Measurements from ENCODE around the gene TRIB2.

Gene TRIB2

GRCh38 chr2:12761104-12761503, 44.4 kb downstream of the TRIB2 start:
- no peaks in the 10 kb centered on the region for H3K36me3 ChIP-seq (ENCODE audit: insufficient read depth, low read length)
- H3K27ac ChIP-seq (ENCODE audit: low read depth, low read length) = no peak overlapping the region
- no peak overlapping the region for H3K9ac ChIP-seq (ENCODE audit: low read length)
- H3K27me3 ChIP-seq (ENCODE audit: control insufficient read depth in 1 of 2, insufficient read depth in 2 of 2, low read length in 2 of 2) = no peaks in the 10 kb centered on the region
- peaks cover 10% of the 10 kb centered on the region for H3K4me1 ChIP-seq (ENCODE audit: insufficient read depth, low read length)
- no peaks in the 10 kb centered on the region for H3K9me3 ChIP-seq (ENCODE audit: low read length)
- H3K4me3 ChIP-seq (ENCODE audit: low read depth in 1 of 2, low read length in 2 of 2) = no peak overlapping the region

DNA sequence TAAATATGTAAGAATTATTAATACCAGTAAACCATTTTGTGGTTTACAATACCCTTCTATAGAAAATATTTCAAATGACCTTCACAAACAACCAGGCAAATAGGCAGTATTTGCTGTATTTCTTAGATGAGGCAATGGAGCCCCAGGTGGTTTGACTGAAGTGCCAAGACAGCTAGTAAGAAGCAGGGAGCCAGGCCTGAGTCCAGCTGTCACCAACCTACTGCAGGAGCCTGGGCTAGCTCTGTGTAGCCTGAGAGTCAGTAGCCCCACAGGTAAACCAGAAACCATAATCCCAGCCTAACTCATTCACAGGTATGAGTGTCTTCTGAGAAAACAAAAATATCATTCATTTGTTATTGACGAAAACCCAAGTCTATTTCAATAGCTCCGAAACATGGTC, 45.6 kb downstream of the TRIB2 start:
- peaks cover 10% of the 10 kb centered on the region for H3K4me1 ChIP-seq (ENCODE audit: insufficient read depth, low read length)
- H3K27me3 ChIP-seq (ENCODE audit: control insufficient read depth in 1 of 2, insufficient read depth in 2 of 2, low read length in 2 of 2) = no peaks in the 10 kb centered on the region
- H3K9me3 ChIP-seq (ENCODE audit: low read length) = no peaks in the 10 kb centered on the region
- H3K4me3 ChIP-seq (ENCODE audit: low read depth in 1 of 2, low read length in 2 of 2) = no peak overlapping the region
- H3K36me3 ChIP-seq (ENCODE audit: insufficient read depth, low read length) = no peaks in the 10 kb centered on the region
- no peak overlapping the region for H3K27ac ChIP-seq (ENCODE audit: low read depth, low read length)
- H3K9ac ChIP-seq (ENCODE audit: low read length) = no peak overlapping the region

- peaks cover 10% of the 10 kb centered on the region for H3K4me1 ChIP-seq (ENCODE audit: insufficient read depth, low read length)
- no peak overlapping the region for H3K9ac ChIP-seq (ENCODE audit: low read length)
- no peak overlapping the region for H3K4me3 ChIP-seq (ENCODE audit: low read depth in 1 of 2, low read length in 2 of 2)
- H3K9me3 ChIP-seq (ENCODE audit: low read length) = no peaks in the 10 kb centered on the region
- no peaks in the 10 kb centered on the region for H3K36me3 ChIP-seq (ENCODE audit: insufficient read depth, low read length)
- H3K27me3 ChIP-seq (ENCODE audit: control insufficient read depth in 1 of 2, insufficient read depth in 2 of 2, low read length in 2 of 2) = no peaks in the 10 kb centered on the region
- H3K27ac ChIP-seq (ENCODE audit: low read depth, low read length) = no peak overlapping the region
Observed at GRCh38 chr2:12762976-12763375, 46.2 kb downstream of the TRIB2 start.

GRCh38 chr2:12763486-12763885, 46.8 kb downstream of the TRIB2 start:
- Histone ChIP-seq H3K36me3 (ENCODE audit: insufficient read depth, low read length) (no peaks in the 10 kb centered on the region), H3K27ac (ENCODE audit: low read depth, low read length) (no peak overlapping the region), H3K9me3 (ENCODE audit: low read length) (no peaks in the 10 kb centered on the region), H3K4me3 (ENCODE audit: low read depth in 1 of 2, low read length in 2 of 2) (no peak overlapping the region), H3K27me3 (ENCODE audit: control insufficient read depth in 1 of 2, insufficient read depth in 2 of 2, low read length in 2 of 2) (no peaks in the 10 kb centered on the region), H3K4me1 (ENCODE audit: insufficient read depth, low read length) (peaks cover 10% of the 10 kb centered on the region), H3K9ac (ENCODE audit: low read length) (no peak overlapping the region)

GRCh38 chr2:12764075-12764730, 47.5 kb downstream of the TRIB2 start:
- Histone ChIP-seq H3K4me3 (ENCODE audit: low read depth in 1 of 2, low read length in 2 of 2) (no peak overlapping the region), H3K36me3 (ENCODE audit: insufficient read depth, low read length) (no peaks in the 10 kb centered on the region), H3K4me1 (ENCODE audit: insufficient read depth, low read length) (peaks cover 7% of the 10 kb centered on the region), H3K27me3 (ENCODE audit: control insufficient read depth in 1 of 2, insufficient read depth in 2 of 2, low read length in 2 of 2) (no peaks in the 10 kb centered on the region), H3K9ac (ENCODE audit: low read length) (no peak overlapping the region), H3K27ac (ENCODE audit: low read depth, low read length) (no peak overlapping the region), H3K9me3 (ENCODE audit: low read length) (no peaks in the 10 kb centered on the region)

DNA sequence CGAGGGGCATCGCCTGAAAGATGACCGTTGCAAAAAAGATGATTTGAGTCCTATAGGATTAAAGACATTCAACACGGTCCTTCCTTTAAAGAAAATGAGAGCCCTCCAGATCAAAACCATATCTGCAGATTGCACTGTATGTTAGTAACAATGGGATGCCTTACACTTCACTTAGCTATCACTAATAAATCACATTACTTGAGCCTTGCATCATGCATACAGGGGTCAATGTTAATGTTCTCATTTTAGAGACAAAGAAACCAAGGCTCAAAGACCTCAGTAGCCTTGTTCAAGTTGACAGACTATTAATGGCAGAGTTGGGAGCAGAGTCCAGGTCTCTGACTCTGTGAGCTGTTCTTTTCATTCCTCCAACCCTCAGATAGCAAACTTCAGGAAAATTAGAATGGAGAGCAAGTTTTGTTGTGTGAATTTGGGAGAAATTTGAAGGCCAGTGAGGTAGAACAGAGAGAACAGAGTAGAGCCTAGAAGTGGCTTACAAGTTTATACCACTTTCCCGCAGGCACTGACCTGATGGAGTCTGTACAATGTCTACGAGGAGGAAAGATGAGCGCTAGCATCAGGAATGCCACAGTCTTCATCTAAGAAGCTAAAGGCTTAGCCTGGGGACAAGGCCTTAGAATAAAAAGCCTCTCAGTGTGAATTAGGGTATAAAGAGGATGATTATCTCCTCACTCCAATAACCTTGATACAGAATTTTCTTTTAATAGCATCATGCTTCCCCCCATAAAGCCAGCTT, 48.3 kb downstream of the TRIB2 start:
- no peak overlapping the region for H3K9ac ChIP-seq (ENCODE audit: low read length)
- H3K27ac ChIP-seq (ENCODE audit: low read depth, low read length) = no peak overlapping the region
- no peaks in the 10 kb centered on the region for H3K4me1 ChIP-seq (ENCODE audit: insufficient read depth, low read length)
- no peak overlapping the region for H3K4me3 ChIP-seq (ENCODE audit: low read depth in 1 of 2, low read length in 2 of 2)
- no peaks in the 10 kb centered on the region for H3K9me3 ChIP-seq (ENCODE audit: low read length)
- no peaks in the 10 kb centered on the region for H3K27me3 ChIP-seq (ENCODE audit: control insufficient read depth in 1 of 2, insufficient read depth in 2 of 2, low read length in 2 of 2)
- H3K36me3 ChIP-seq (ENCODE audit: insufficient read depth, low read length) = no peaks in the 10 kb centered on the region

DNA sequence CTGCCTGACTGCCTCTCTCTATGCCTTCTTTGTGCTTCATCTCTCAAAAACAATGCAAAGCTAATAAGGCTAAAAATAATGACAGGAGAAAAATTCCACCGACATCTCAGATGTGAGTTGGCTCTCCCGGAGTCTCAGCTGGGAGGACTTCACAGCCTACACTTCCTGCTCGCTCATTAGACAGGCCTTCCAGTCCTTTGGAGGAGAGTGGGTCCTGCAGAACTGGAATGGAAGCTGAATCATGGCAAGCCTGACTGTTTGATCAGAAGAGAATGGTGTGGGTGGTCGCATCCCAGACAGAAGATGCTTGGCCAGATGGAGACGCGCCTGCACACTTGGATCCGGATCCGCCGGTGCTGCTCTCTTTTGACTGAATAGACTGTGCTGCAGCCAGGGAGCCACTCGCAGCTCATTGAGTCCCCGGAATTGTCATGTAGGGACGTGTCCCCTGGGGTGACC, 49.7 kb downstream of the TRIB2 start:
- no peaks in the 10 kb centered on the region for H3K27me3 ChIP-seq (ENCODE audit: control insufficient read depth in 1 of 2, insufficient read depth in 2 of 2, low read length in 2 of 2)
- no peak overlapping the region for H3K27ac ChIP-seq (ENCODE audit: low read depth, low read length)
- H3K4me3 ChIP-seq (ENCODE audit: low read depth in 1 of 2, low read length in 2 of 2) = no peak overlapping the region
- no peak overlapping the region for H3K9ac ChIP-seq (ENCODE audit: low read length)
- H3K9me3 ChIP-seq (ENCODE audit: low read length) = no peaks in the 10 kb centered on the region
- H3K4me1 ChIP-seq (ENCODE audit: insufficient read depth, low read length) = no peaks in the 10 kb centered on the region
- no peaks in the 10 kb centered on the region for H3K36me3 ChIP-seq (ENCODE audit: insufficient read depth, low read length)

DNA sequence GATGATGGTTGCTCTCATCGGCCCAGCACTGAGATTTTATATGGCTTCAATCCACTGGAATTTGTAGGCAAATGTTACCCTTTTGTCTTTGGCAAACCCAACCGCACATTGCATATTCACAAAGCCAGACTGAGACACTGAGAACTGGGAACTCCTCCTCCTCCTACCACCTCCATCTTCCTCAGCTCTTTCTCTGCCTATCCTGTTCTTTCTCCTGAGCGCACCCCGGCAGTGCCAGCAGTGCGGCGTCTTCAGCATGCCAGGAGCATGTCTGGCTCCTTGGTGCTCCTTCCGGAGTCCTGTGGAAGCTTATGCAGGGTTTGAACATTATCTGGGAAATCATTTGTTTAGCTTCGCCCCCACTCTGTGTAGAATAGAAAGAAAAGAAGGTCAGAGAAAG, 50.8 kb downstream of the TRIB2 start:
- no peaks in the 10 kb centered on the region for H3K27me3 ChIP-seq (ENCODE audit: control insufficient read depth in 1 of 2, insufficient read depth in 2 of 2, low read length in 2 of 2)
- H3K9ac ChIP-seq (ENCODE audit: low read length) = no peak overlapping the region
- no peaks in the 10 kb centered on the region for H3K4me1 ChIP-seq (ENCODE audit: insufficient read depth, low read length)
- H3K36me3 ChIP-seq (ENCODE audit: insufficient read depth, low read length) = no peaks in the 10 kb centered on the region
- H3K4me3 ChIP-seq (ENCODE audit: low read depth in 1 of 2, low read length in 2 of 2) = no peak overlapping the region
- H3K9me3 ChIP-seq (ENCODE audit: low read length) = no peaks in the 10 kb centered on the region
- no peak overlapping the region for H3K27ac ChIP-seq (ENCODE audit: low read depth, low read length)

DNA sequence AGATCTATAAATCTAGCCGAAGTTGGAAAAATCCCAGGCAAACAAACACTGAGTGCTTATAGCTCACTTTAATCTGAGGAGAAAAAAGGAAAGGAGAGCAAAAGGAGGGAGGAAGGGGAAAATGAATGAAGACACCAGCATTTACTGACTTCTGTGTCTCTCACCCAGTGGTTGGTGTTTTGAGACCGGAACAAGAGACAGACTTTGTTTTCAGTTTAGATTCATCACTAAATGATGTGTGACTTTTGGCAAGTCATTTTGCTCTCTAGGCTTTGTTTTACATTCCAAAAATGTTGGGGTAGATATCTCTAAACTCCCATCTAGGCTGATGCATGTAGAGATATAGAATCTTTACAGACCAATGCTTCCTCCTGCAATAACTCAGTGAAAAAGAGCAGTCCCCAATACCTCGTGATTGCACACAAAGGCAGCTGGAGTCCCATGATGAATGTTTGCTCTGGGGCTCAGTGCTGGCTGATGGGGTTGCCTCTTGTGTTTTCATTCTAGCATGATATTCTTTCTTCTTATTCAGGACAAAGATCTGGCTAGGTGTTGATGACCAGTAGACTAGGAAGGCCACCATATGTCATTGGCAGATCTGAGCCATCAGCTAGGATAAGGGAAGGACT, 51.4 kb downstream of the TRIB2 start:
- H3K27ac ChIP-seq (ENCODE audit: low read depth, low read length) = no peak overlapping the region
- no peaks in the 10 kb centered on the region for H3K9me3 ChIP-seq (ENCODE audit: low read length)
- H3K27me3 ChIP-seq (ENCODE audit: control insufficient read depth in 1 of 2, insufficient read depth in 2 of 2, low read length in 2 of 2) = no peaks in the 10 kb centered on the region
- no peaks in the 10 kb centered on the region for H3K36me3 ChIP-seq (ENCODE audit: insufficient read depth, low read length)
- no peak overlapping the region for H3K4me3 ChIP-seq (ENCODE audit: low read depth in 1 of 2, low read length in 2 of 2)
- H3K4me1 ChIP-seq (ENCODE audit: insufficient read depth, low read length) = no peaks in the 10 kb centered on the region
- H3K9ac ChIP-seq (ENCODE audit: low read length) = no peak overlapping the region

DNA sequence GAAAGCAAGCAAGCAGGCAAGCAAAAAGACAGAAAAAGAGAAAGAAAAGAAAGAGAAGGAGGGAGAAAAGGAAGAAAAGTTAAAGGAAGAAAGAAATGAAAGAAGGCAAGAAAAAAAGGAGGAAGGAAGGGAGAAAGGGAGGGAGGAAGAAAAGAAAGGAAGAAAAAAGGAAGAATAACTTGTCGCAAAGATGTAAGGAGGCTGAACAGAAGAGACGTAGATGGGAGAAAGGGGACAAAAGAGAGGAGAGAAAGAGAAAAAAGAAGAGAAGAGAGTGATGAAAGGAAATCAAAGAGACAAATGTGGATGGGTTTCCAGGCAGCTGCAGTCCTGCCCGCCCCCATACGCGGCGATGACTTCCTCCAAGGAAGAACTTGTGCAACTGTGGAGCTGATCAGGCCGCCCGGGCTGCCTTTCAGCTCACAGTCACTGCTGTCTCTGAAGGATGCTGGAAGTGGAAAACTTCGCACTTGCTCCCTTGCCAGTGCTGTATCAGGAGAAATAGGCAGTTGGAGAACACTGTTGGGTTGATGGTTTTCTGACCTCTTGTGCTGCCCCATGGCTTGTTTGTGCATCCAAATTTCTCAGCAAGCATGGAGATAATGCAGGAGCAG, 52.9 kb downstream of the TRIB2 start:
- Histone ChIP-seq H3K9me3 (ENCODE audit: low read length) (no peaks in the 10 kb centered on the region), H3K4me1 (ENCODE audit: insufficient read depth, low read length) (no peaks in the 10 kb centered on the region), H3K4me3 (ENCODE audit: low read depth in 1 of 2, low read length in 2 of 2) (no peak overlapping the region), H3K27me3 (ENCODE audit: control insufficient read depth in 1 of 2, insufficient read depth in 2 of 2, low read length in 2 of 2) (no peaks in the 10 kb centered on the region), H3K9ac (ENCODE audit: low read length) (no peak overlapping the region), H3K27ac (ENCODE audit: low read depth, low read length) (no peak overlapping the region), H3K36me3 (ENCODE audit: insufficient read depth, low read length) (no peaks in the 10 kb centered on the region)

GRCh38 chr2:12770300-12770968, 53.7 kb downstream of the TRIB2 start:
- H3K36me3 ChIP-seq (ENCODE audit: insufficient read depth, low read length) = no peaks in the 10 kb centered on the region
- no peak overlapping the region for H3K9ac ChIP-seq (ENCODE audit: low read length)
- H3K27me3 ChIP-seq (ENCODE audit: control insufficient read depth in 1 of 2, insufficient read depth in 2 of 2, low read length in 2 of 2) = no peaks in the 10 kb centered on the region
- H3K4me3 ChIP-seq (ENCODE audit: low read depth in 1 of 2, low read length in 2 of 2) = no peak overlapping the region
- H3K27ac ChIP-seq (ENCODE audit: low read depth, low read length) = no peak overlapping the region
- H3K9me3 ChIP-seq (ENCODE audit: low read length) = no peaks in the 10 kb centered on the region
- no peaks in the 10 kb centered on the region for H3K4me1 ChIP-seq (ENCODE audit: insufficient read depth, low read length)

All from muscle layer of colon (tissue), 2 donors.